SHP77 treated with DMSO at 0.1 percent for 48 hours (cell line): ENCODE results near the gene CCL20.

Experiments used
- DNase-seq: peaks from one replicate; lab custom pipeline; 2025; lab: John Stamatoyannopoulos, UW

Gene CCL20

GRCh38 chr2:227804975-227805374 is 8.7 kb upstream of the CCL20 start:
- no peak for DNase-seq

GRCh38 chr2:227805578-227805977 is 8.1 kb upstream of the CCL20 start:
- DNase-seq, result no peak

DNA sequence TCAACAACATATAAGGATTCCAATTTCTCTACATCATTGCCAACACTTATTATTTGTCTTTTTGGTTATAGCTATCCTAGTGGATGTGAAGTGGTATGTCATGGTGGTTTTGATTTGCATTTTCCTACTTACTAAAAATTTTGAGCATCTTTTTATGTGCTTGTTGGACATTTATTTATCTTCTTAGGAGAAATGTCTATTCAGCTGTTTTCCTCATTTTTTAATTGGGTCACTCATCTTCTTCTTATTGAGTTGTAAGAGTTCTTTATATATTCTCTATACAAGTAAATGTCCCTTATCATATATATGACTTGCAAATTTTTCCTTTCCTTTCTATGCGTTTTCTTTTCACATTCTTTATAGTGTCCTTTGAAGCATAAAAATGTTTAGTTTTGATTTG is 4.7 kb upstream of the CCL20 start:
- DNase-seq, result no peak

GRCh38 chr2:227812001-227812400 is 1.6 kb upstream of the CCL20 start:
- DNase-seq, result no peak

DNA sequence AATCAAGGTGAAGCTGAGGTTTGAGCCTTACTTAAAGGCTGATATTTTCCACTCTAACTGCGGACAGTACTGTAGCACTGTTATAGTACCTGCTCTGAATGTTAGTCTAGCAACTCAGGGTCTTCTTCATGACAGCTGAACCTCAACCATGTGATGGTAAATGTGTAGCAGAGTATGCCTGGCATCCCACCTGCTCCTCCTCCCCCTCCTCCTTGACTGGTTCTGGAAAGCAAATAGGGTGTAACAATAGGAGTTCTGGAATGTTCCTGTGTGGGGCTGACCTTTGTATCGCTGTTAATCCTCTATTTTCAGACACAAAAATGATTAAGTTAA is 447 bp upstream of the CCL20 start:
- no peak for DNase-seq

DNA sequence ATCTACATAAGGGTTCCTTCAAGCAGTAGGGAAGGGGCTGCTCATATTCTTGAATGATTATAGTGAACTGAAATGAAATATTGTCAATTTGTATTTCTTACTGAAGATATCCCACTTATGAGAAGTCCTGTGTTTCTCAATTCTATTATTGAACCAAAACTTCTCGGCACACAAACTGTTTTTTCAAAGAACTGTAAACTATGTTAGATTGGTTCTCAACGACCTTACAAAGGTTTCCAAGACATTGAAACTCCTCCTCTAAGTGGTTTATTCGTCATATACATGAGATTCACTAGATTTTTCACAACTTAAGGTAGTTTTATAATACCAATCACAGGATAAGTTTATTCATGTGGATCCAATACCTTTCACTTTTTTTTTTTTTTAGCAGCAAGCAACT is 1.4 kb downstream of the CCL20 start:
- DNase-seq, result no peak

- DNase-seq, result no peak
Observed at GRCh38 chr2:227816507-227817294, 3.1 kb downstream of the CCL20 start.

DNA sequence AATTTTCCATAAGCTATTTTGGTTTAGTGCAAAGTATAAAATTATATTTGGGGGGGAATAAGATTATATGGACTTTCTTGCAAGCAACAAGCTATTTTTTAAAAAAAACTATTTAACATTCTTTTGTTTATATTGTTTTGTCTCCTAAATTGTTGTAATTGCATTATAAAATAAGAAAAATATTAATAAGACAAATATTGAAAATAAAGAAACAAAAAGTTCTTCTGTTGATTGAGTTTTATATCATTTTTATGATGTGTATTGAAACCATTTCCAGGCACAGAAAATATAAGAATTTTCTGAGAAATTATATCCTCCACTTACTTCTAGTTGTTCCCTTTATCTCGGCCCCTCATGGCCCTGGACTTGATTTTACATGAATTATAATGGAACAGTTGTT is 3.7 kb downstream of the CCL20 start:
- DNase-seq, result no peak

- no peak for DNase-seq
Observed at GRCh38 chr2:227817850-227818674, 4.4 kb downstream of the CCL20 start.

DNA sequence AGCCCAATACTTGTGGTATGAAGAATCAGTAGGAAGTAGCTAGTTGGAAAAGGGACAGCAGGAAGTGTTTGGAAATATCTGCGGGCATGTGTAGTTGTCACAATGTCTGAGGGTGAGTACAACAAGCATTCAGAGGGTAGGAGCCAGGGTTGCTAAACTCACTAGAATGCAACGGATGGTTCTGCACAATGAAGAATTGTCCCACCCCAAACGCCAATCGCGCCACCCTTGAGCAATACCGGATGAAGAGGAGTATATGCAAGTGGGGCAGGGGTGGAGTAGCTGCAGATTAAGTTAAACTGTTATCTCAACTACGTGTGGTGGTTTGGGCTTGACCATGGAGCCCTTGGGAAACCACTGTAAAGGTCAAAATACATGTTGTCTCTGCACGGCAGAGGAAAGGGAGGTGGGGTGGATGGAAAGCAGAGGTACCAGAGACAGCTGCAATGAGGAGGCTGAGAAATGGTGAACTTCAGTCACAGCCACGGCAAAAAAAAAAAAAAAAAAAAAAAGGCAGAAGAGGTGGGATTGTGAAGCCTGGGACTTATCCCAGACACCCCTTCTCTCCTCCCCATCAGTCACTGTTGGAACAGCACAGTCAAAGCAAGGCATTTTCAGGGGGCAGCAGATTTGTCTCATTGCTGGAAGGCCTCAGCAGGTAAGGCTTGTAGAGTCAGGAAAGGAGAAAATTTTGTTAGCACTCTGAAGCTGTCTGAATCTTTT is 5.2 kb downstream of the CCL20 start:
- DNase-seq, result no peak

- no peak for DNase-seq
Observed at GRCh38 chr2:227819398-227819697, 5.7 kb downstream of the CCL20 start.

DNA sequence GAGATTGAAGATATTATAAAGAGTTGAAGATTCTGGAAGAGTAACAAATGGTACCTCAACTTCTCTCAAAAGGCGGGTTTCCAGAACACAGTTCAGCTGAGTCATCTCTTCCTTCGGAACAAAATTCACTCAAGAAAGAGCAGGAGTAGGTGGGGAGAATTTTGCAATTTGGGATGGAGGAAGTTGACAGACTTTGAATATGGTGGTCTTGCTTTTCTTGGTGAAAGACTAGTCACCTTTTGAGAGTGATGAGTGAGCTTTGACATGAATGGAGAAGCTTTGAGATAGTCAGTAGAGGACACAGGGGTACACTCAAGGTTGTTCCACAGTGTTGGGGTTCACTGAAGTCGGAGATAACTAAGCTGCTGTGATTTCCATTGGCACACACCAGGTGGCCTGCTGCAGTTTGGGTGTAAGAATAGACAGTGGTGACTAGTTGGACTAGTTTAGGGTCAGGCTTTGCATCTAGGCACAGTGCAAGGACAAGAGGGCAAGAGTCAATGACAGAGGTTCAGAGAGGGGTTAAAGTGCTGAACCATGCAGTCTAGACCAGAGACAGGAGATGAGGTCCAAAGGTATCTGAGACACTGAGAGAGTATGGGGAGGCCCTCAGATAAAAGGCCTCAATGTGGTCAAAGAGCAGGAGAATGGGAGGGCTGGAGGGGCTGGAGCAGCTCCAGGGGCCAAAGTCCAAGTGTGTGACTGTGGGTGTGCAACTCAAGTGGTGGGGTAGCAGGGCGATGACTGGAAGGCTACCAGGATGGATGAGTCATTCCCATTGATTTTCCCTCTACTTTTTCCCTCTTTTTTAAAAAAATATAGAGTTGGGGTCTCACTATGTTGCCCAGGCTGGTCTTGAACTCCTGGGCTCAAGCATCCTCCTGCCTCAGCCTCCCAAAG is 7.7 kb downstream of the CCL20 start:
- no peak for DNase-seq

DNA sequence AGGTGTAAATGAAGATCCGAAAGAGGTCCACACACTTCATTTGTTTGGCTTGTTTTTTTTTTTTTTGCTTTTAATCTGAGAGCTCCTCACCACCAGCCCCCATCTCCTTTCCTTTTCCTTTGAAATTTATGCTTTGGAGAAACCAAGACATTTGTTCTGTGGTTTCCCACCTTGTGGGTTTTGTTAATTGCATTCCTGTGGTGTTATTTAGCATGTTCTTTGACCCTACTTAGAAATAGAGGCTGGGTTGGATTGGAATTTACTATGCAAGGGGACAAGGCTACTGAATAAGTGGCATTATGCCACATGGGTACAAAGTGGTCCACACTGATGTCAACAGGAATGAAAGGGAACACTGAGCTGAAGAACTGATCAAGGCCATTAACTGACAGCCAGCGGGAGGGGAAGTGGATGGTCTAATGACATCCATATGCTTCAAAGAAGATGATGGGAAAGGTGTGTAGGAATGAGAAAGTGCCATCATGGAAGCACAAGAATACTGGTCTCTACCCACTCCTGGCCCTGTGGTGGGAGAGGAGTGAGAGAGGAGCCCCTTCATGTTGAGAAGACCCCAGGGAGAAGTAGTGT is 8.9 kb downstream of the CCL20 start:
- no peak for DNase-seq

DNA sequence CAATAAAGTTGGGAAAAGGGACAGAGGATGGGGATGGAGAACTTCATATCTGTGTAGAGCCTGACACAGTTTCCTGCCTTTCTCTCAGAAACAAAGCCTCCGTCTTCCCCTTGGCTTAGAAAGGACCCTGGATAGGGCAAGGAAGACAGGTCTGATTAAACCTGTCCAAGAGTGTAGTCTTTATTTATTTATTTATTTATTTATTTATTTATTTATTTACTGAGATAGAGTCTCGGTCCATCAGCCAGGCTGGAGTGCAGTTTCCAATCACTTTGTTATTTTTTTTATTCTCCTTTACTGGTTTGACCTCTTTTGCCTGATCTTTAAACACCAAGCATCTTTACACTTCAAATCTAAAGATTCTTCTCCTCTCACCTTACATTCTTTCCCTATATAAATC is 10.3 kb downstream of the CCL20 start:
- no peak for DNase-seq

GRCh38 chr2:227824711-227825110 is 11.1 kb downstream of the CCL20 start:
- no peak for DNase-seq

DNA sequence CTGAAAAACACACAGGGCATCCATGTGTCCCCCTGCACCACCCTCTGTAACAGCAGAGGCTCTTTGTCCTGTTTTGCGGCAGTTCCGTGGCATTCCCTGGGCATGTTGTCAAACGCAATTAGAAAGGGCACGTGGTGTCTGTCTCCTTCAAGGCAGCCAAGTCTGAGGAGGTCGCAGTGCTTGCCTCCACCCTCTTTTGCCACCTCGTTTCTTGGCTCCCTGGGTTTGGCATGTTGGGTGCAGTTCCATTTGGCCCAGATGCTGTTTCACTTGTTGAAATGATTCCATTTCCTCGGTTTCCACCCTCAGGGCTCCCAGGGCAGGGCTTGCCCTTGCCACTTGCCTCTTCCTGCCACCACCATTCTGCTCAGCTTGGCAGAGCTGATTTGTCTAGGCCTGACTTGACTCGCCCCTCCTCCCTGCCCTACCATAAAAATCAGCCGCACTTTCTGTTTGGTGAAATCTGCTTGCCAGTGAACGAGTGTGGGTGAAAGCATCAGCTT is 12.4 kb downstream of the CCL20 start:
- DNase-seq, result no peak

DNA sequence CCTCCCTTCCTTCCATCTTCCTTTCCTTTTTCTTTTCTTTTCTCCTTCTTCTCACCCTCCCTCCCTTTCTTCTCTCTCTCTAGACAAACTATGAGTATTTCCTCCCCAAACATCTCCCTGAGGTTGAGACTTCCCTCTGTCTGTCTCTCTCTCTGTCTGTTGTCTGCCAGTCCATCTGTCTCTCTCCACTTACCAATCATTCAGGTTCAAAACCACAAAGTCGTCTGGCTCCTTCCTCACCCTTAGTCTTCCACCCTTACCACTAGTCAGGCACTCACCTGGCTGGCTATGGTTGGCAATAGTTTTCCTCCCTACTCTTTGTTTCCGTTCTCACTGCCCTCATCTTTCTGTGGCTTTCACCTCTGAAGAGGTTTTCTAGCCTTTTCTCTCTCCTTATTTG is 12.9 kb downstream of the CCL20 start:
- no peak for DNase-seq

DNA sequence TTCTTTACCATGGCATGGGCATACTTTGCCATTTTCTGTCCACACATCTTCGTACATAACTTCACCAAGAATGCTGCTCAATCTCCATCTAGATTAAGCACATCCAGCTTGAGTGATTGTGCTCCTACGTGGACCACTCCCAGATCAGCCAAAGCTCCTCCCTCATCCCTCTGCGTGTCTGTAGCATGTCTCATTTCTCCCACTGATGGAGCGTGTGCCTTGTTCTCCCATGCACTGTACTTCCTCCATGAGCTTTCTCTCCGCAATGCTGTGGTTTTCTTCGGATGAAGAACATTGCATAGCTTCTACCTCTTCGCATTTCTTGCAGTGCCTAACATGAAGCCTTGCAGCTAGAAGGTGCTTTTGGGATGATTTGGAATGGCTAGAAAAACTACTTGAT is 13.5 kb downstream of the CCL20 start:
- no peak for DNase-seq

GRCh38 chr2:227828477-227828912 is 14.9 kb downstream of the CCL20 start:
- DNase-seq, result no peak

- DNase-seq, result no peak
Observed at GRCh38 chr2:227829337-227829736, 15.7 kb downstream of the CCL20 start.

DNA sequence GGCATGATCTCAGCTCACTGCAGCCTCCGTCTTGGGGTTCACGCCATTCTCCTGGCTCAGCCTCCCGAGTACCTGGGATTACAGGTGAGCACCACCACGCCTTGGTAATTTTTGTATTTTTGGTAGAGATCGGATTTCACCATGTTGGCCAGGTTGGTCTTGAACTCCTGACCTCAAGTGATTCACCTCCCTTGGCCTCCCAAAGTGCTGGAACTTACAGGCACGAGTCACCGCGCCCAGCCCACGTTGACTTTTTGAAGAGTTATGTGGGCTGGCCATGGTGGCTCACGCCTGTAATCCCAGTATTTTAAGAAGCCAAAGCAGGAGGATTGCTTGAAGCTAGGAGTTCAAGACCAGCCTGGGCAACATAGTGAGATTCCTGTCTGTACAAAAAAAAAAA is 20.8 kb downstream of the CCL20 start:
- DNase-seq, result no peak
